Stimulated activated CD4-positive, alpha-beta T cell treated with anti-CD3 and anti-CD28 coated beads, TNF-alpha, amount 100 ng/mL, for 24 hours (primary cell): ENCODE data around the gene CLTRN.
"Not testable (repeated sequence)": the region's sequence is repeated elsewhere in the genome, so short reads cannot be mapped to it uniquely, and the experiment has no call there.

Experiments used
- DNase-seq, 3 experiments: peaks; one replicate each; pipeline ENCODE4 v3.0.0-alpha.2; 2020; ENCODE audit warnings: low read depth in 3 of 3

Gene CLTRN

DNA sequence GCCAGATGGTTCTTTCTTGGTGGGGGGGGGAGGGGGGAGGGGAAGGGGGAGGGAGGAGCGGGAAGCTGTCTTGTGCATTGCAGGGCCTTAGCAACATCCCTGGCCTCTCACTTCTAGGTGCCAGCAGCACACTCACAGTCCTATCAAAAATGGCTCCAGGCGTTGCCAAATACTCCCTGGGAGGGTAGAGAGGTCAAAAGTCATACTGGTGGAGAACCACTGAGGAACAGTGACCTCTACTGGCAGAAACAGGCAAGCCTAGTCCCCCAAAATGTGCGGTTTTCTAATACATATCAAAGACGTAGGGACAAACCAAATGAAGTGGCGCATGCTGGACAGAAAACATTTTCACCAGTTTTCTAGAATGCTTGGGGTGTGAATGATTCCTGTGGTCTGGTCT is 17.1 kb downstream of the CLTRN start:
- DNase-seq = not testable (repeated sequence)

DNA sequence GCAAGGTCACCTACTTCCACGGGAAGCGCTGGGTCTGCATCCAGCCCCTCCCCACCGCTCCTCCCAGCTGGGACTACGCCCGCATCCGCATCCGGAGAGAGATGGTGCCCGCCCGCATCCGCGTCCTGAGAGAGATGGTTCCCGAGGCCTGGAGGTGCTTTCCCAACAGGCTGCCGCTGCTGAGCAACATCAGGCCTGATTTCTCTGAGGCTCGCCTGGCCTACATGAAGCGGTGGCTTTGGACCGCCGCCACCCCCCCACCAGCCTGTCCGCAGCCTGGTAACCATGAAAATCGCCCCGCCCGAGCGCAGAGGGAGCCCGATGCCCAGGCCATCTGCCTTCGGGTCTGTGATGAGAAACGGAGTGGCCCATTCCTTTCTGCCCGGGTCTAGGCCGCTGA is 18.1 kb downstream of the CLTRN start:
- no peak for DNase-seq

DNA sequence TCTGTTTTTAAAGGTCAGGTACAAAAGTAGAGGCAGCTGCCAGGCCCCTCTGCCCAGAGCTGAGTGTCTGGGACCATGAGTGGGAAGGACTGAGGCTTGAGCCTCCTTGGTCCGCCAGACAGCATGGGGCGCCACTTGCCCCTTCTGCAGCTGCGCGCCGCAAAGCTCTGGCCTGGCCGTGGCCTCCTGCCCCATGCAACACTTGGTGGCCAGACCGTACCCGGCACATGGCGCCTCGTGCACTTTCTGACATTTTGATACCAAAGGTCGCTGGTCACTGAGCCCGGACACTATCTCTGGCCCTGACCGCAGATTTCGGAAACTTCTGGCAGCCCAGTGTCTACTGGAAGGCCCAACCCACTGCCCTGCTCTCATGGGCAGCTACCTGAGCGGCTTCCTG is 18.6 kb downstream of the CLTRN start:
- no peak for DNase-seq

DNA sequence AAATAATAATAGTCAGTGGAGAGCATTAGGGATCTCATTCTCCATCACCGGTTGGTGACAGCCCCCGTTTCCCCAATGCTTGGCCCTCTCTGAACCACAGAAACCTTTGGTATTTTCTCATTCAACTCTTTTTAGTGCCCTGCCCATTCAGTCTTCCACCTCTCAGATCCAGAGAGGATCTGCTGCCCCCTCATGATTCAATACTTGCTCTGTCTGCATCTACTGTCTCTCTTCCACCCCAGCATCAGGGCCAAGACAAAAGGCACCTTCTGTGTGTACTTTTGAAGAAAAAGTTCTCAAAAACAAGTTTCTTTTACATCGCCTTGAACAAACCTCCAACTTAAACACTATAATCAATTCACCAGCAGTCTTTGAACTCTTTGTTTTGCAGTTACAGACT is 19.3 kb downstream of the CLTRN start:
- DNase-seq = no peak

DNA sequence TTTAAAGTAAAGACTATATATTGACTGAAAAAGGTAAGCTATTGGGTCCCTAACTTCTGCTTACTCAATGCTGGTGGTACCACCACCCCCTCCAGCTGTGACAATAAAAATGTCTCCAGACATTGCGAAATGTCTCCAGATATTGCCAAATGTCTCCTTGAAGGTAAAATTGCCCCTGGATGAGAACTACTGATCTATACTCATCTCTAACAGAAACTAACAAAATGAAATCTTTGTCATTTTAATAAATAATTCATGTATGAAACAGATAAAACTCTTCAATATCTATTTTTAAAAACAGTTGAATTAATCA is 20.1 kb downstream of the CLTRN start:
- DNase-seq = no peak

DNA sequence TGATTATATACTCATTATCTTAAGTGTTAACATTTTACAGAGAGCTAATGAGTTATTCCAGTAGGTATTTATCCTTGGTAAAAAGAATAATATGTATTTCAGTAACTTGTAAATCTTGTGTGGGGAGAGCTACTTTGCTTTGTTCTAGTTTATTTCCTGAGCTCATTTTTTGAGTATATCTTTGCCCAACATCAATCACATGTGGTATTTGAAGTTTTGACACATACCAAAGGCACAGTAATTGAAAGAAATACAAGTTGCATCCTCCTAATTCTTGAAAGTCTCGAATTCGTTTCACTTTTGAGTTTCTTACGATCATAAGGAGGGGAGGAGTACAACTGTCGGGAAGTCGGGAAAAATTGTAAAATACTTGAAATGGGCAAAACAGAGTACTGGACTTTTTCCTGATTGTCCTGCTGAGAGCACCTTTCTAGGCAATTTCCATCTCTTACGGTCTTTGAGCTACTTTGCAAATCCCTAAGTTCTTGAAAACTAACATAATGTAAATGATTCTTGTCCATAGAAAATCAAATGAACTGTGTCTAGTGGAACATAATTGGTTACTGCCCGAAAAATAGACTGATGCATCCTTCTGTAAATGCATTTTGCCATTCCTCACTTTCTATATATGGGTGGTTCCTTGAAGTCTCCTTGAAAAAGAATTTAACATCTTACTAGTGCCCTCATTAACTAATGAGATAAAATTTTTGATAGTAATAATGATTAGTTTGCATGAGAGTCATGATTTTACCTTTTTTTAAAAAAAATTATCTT is 20.6 kb downstream of the CLTRN start:
- no peak for DNase-seq

DNA sequence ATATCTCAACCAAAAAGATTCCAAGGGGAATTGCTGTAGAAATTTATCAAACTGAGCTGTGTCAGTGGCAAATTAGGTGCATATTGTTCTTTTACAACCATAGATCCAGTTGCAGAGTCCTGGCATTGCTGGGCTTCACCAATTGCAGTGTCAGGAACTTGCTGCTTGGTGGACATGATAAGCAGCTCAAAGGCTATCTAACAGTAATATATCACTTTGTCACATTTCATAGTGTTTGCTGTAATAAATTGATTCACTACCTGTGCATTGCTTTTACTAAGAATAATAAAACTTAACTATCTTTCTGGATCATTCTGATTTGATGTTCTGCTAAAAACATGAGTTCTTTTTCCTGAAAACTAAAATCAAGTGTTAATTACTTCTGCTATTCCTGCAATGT is 33.0 kb downstream of the CLTRN start:
- DNase-seq = no peak

DNA sequence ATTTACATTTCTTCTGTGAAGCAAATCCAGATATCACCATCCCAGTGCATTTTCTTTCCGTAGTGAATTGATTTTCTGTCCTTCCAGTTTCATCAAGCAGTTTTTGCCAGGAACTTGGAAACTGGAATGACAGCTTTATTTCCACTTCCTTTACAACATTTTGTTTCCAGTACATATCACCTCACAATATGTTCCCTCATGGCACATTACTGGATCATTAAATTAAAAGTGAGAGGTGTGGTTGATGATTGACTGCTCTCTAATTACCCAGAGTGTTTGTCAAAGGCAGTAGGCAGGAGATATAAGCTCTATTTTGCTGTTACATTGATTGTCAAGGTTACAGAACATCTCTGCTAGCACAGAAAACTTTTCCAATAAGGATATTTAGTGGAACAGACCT is 41.6 kb downstream of the CLTRN start:
- no peak for DNase-seq

DNA sequence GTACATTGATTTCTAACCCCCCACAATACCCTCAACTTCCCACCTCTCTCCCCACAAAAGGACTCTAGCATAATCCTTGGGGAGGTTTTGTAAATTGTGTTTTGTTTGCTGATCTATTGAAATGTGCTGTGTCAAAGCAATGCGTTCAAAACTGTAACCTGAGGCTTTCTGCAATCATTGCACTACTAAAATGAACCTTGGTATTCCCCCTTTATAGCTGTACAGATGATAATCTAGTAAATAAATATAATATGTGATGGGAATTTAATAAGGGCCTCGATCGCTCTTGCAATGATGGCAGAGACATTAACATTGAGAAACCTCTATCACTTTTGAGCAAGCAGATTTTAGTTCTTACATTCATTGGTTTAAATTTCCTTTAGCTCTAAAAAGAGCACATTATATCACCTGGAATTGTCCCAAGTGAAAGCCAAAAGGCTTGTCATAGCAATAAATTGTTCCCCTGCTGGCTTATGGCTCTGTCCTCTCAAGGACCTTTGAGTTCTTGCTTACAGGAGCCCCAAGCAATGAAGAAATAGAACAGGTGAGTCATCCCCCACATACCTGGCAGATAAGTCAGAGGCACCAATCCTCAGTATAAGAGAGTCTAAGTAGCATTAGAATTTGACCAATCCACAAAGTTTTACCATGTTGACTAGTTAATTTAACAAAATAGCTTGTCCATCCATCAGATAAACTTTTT is 45.4 kb downstream of the CLTRN start:
- DNase-seq = no peak

DNA sequence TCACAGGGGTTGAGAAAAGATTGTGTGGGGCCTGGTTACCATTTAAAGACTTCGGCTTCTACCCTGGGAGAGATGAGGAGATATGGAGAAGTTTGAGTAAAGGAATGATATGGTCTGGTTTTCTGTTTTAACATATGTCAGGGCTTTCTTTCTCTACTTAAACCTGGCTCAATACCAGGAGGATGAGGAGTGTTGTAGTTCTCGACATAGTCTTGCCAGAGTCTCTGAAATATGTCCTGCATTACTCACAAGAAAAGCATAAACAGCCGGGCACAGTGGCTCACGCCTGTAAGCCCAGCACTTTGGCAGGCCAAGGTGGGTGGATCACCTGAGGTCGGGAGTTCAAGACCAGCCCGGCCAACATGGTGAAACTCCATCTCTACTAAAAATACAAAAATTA is 47.5 kb downstream of the CLTRN start:
- no peak for DNase-seq

DNA sequence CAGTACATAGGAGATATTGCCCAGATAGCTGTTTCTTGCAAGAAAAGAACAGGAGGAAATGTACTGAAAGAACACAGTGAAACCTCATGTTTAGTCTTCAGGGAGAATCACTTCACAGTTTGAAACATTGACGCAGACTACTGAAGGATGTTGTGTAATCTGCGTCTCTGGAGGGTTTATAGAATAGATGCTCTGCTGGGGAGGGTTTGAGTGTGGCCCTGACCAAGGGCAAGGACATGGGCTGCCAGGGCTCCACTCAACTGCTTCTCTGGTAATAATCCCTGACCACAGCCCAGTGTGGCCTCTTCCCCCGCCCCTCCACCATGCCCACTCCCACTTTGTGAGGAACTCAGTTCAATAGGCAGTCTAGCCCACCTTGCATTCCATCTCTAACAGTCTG is 48.1 kb downstream of the CLTRN start:
- DNase-seq = no peak

DNA sequence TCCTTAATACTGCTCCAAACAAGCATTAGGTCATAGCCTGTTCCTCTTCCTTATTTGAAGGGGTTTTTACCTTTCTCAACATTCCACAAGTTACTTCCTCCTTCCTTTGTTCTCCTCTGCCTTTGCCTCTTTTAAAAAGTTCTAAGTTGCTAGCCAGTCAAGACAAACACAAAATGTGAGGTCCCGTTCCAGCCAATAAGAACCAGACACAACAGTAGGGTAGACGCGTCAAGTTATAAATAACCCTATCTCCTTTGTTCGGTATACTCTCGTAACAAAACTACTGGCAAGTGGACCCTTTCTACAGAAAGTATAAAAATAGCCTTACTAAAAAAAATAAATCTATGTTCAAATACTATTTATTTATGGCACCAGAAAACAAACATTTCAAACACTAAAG is 57.5 kb downstream of the CLTRN start:
- no peak for DNase-seq

DNA sequence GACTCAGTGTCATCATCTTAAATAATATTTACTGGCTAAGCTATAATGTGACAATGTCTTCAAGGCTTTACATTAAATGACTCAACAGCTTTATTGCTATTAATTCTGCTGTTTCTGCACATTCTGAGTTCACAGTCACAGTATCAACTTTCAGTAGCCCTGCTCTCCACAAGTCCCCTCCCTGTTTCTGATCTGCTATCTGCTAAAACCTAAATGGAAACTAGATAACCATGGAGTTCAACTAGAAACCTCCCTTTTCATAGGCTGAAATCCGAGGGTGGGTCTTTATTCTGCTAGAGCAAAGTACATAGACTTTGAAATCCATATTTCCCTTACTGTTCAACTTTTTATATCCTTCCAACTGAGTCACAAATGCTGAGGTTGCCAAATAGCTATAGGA is 58.5 kb downstream of the CLTRN start:
- no peak for DNase-seq

DNA sequence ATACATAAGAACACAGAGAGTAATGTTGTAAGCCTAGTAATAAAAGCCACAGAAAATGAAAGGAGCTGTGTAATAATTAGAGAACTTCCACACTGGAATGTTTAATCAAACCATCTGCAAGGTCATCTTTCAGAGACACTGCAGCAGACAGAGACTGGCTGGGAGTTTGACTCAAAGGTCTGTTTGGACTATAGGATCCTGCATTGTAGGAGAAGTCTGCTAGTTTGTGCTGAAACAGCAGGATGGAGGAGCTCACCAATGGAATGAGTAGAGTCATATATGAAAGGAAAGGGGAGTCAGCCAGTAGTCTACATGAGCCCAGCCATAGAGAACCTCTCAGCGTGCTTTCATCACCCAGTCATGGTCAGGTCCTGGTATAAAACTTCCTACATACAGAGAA is 59.4 kb downstream of the CLTRN start:
- DNase-seq = no peak

DNA sequence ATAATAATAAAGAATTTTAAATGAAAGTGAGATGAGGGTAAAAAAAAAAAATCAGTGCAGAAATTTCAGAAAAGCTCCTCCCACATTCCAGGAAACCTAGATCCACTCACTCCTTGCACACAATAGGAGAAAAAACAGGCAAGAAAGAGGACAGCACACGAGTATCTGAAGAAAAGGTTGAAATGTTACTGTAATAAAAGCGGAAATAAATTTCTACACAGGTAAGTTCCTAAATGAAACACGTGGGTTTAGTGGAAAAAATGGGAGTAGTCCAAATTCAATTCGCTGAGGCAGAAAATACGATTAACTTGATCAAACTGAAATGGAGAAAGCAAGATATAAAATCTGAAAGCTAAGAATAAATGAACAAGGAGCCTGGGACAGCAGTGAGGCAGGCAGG is 61.8 kb downstream of the CLTRN start:
- no peak for DNase-seq

DNA sequence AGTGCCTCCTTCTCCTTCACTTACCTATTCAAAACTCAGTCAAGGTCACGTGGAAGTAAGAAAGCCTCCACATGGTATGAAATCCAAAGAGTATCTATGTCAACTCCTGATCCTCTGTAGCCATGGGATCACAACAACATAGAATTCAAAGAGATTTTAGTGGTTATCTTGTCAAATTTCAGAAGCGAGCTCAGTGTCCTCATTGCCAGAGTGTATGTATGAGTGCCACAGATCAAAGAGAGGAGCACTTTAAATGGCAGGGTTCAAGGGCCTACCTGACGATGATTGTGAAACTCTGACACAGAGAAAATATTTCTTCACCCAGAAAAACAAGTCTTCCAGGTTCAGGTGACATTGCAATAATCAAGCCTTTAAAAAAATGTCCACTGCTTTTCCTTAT is 62.7 kb downstream of the CLTRN start:
- DNase-seq = no peak

DNA sequence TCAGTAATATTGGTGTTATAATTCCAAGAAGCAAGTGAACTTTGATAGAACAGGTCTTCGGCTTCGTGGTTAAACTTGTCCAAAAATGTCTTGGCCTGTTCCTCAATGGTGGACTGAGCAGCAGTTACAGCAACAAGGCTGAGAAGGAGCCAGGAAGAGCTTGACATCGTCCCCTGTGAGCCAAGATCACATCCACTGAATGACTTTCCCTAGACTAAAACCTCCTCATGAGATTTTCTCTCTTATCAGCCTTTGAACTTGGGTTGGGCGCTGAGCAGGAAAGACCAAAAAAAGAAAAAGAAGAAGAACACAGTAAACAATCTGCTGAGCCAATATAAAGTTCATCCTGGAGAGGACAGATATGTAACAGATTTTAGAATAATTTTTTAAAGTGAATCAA is 63.9 kb downstream of the CLTRN start, which contains the start of gene ACE2:
Gene ACE2 (minus strand): TSS at position 216 of the 400 bp plus-strand sequence. CDS start 49 bp downstream, at position 167.
- no peak for DNase-seq

DNA sequence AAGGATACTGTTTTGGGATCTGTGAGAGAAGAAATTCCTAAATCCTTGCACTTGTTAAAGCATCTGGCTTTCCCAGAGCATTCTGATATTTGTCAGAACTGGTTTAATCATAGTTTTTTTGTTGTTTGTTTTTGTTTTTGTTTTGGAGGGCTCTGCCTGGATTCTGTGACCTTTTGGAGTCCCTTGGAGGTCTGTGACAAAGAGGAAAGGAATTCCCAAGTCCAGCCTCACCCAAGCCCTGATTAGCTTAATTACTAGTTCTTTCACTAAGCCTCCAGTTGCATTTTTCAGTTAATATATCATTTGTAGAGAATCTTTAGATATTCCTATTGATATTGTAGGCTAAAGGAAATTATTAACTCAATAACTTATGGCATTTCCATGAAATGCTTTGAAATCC is 64.6 kb downstream of the CLTRN start:
- DNase-seq = no peak

DNA sequence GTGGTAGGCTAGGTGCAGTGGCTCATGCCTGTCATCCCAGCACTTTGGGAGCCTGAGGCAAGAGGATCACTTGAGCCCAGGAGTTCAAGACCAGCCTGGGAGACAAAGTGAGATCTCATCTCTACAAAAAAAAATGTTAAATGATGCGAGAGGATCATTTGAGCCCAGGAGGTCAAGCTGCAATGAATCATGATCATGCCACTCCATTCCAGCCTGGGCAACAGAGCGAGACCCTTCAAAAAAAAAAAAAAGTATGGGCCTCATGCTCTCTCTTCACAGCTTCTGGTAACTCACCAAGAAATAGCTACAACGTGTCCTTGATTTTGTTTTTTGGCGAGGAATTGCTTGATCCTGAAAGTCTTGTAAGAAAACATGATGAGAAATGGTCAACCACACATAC is 65.1 kb downstream of the CLTRN start:
- no peak for DNase-seq

DNA sequence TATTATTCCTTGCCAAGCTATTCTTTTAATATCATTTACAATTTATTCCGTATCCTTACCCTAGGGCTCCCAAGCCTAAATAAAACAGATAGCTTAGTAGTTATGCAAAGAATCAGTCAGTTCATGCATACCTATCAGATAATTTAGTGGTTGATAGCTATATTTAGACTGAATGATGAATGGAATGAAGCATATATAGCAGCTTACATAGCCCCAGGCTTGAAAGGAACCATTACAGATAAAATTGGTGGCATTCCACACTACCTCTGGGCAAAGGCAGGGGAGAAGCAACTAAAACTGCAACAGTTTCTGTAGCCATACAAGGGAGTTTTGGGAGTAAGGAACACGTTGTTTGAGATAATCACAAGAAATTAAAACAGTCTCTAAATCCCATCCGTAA is 66.6 kb downstream of the CLTRN start:
- DNase-seq = no peak

DNA sequence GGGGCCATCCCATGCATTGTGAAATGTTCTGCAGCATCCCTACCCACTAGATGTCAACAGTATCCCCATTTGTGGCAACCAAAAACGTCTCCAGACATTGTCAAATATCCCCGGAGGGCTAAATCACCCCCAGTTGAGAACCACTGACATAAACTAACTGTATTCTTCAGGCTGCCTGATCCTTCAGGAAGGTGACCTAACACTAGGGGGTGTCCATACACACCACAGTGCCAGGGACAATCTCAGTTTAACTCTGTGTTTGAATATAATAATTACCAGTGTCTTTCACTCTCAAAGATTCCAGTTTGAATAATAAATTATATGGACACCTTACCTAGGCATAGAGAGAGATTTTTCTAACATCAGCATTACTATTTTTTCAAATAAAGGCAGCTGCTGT is 70.2 kb downstream of the CLTRN start:
- no peak for DNase-seq

DNA sequence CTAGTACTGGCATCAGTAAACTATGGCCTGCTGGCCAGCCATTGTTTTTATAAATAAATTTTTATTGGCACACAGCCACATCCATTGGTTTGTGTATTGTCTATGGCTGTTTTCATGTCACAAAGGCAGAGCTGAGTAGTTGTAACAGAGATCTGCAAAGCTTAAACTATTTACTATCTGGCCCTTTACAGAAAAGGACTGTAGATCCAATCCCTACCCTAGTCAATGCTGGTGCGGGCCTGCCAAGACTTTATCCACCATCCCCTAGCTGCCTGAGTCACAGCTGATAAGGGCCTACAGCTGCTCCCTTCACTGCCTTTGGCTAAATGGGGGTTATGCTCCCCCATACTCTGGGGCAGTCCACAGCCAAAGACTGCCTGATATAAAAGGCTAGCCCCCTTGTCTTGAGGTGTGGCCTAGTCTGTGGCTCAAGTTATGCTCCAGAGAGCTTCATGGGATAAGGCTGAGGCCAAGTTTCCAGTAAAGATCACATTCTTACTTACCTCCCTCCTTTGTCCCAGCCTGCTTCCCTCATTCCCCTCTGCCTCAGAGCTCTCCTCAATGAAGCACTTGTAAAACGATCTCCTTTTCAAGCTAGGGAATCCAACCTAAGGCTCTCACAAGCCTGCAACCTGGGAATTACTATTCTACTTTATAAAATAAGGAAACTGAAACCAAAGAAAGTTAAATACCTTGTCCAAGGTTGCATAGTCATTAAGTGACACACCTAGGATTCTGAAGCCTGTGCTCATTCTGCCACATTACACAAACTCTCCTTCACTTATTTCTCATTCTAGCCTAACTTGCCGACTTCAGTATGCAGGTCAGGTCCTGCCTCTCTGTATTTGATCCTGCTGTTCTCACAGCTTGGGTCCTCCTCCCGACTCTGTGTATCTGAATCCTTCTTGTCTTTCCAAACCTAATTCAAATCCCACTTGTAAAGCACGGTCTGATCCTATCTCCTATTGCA is 84.5 kb downstream of the CLTRN start:
- DNase-seq = no peak
